Measurements from ENCODE around the gene XRCC6.

Gene XRCC6

DNA sequence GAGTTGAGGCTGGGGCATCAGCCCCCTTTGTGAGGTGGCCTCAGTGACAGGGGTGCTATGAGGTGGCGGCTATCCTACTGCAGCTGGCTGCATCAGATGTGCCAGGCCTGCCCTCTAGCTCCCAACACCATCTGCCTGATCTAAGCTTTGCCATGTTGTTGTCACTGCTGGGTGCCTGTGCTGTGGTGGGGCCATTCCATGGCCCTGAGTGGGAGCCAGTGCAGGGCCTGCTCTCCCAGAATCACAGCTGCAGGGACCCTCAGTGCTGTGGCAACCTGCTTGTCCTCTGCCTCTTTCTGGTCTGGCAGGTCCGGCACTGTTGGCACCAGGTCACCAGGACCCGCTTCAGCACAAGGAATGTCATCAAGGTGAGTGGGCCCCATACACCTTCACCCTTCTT, 69.4 kb downstream of the XRCC6 start:
- Histone ChIP-seq H3K4me3 (ENCODE audit: low read depth, low read length) (no peak overlapping the region), H2BK5ac (ENCODE audit: low read depth, low read length, poor library complexity) (no peak overlapping the region), H3K23ac (ENCODE audit: low read length) (no peak overlapping the region), H3K27ac (ENCODE audit: low read depth, low read length) (no peak overlapping the region), H3K9ac (ENCODE audit: low read length) (no peak overlapping the region), H2BK120ac (ENCODE audit: insufficient read depth, low read length, poor library complexity) (no peak overlapping the region), H3K9me3 (ENCODE audit: insufficient read depth, low read depth, low read length) (no peaks in the 10 kb centered on the region), H3K79me2 (ENCODE audit: control insufficient read depth, insufficient read depth, low read length, poor library complexity) (peaks cover 12% of the 10 kb centered on the region), H2AFZ (ENCODE audit: insufficient read depth, low read length, poor library complexity) (no peak overlapping the region), H3K4me2 (ENCODE audit: low read length) (no peak overlapping the region), H3K18ac (ENCODE audit: low read length) (no peak overlapping the region), H3K79me1 (ENCODE audit: low read length) (peaks cover 9% of the 10 kb centered on the region), H3K27me3 (ENCODE audit: insufficient read depth, low read length) (no peaks in the 10 kb centered on the region), H2AK5ac (ENCODE audit: low read length) (no peak overlapping the region), H4K91ac (ENCODE audit: low read depth, low read length) (no peak overlapping the region), H3K36me3 (ENCODE audit: control insufficient read depth in 1 of 2, insufficient read depth in 2 of 2, low read length in 2 of 2) (peaks cover 6 to 9% of the 10 kb centered on the region in 2 experiments), H3K4ac (ENCODE audit: low read depth, low read length) (no peak overlapping the region), H3K4me1 (ENCODE audit: control insufficient read depth in 1 of 2, insufficient read depth in 2 of 2, low read length in 2 of 2) (peaks cover 0 to 8% of the 10 kb centered on the region in 2 experiments), H4K8ac (ENCODE audit: low read depth, low read length) (no peak overlapping the region), H4K12ac (ENCODE audit: low read depth, low read length) (no peak overlapping the region), H2BK12ac (ENCODE audit: low read length) (no peak overlapping the region), H3K14ac (ENCODE audit: low read length) (no peak overlapping the region)
- WGBS (ENCODE audit: extremely low coverage, insufficient coverage, insufficient read length), result no CpG with 5 or more reads among the region's 3 CpGs
- no peak for DNase-seq

- no peak overlapping the region for H3K4me3 ChIP-seq (ENCODE audit: low read depth, low read length)
- no peak overlapping the region for H3K9ac ChIP-seq (ENCODE audit: low read length)
- H3K36me3 ChIP-seq (ENCODE audit: control insufficient read depth in 1 of 2, insufficient read depth in 2 of 2, low read length in 2 of 2), result peaks cover 6 to 9% of the 10 kb centered on the region in 2 experiments
- H3K27me3 ChIP-seq (ENCODE audit: insufficient read depth, low read length), result no peaks in the 10 kb centered on the region
- peaks cover 3% of the 10 kb centered on the region in 2 experiments for H3K4me1 ChIP-seq (ENCODE audit: control insufficient read depth in 1 of 2, insufficient read depth in 2 of 2, low read length in 2 of 2)
- no peak overlapping the region for H2BK12ac ChIP-seq (ENCODE audit: low read length)
- no peak for DNase-seq
- H4K8ac ChIP-seq (ENCODE audit: low read depth, low read length), result no peak overlapping the region
- peaks cover 2% of the 10 kb centered on the region for H3K79me1 ChIP-seq (ENCODE audit: low read length)
- no peak overlapping the region for H2BK5ac ChIP-seq (ENCODE audit: low read depth, low read length, poor library complexity)
- no peak overlapping the region for H2BK120ac ChIP-seq (ENCODE audit: insufficient read depth, low read length, poor library complexity)
- WGBS (ENCODE audit: extremely low coverage, insufficient coverage, insufficient read length), result no CpG with 5 or more reads among the region's 2 CpGs
- H3K14ac ChIP-seq (ENCODE audit: low read length), result no peak overlapping the region
- no peaks in the 10 kb centered on the region for H3K79me2 ChIP-seq (ENCODE audit: control insufficient read depth, insufficient read depth, low read length, poor library complexity)
- no peak overlapping the region for H3K4ac ChIP-seq (ENCODE audit: low read depth, low read length)
- no peak overlapping the region for H4K91ac ChIP-seq (ENCODE audit: low read depth, low read length)
- H2AFZ ChIP-seq (ENCODE audit: insufficient read depth, low read length, poor library complexity), result no peak overlapping the region
- H4K12ac ChIP-seq (ENCODE audit: low read depth, low read length), result no peak overlapping the region
- peaks cover 2% of the 10 kb centered on the region for H3K9me3 ChIP-seq (ENCODE audit: insufficient read depth, low read depth, low read length)
- no peak overlapping the region for H3K4me2 ChIP-seq (ENCODE audit: low read length)
- no peak overlapping the region for H2AK5ac ChIP-seq (ENCODE audit: low read length)
- H3K18ac ChIP-seq (ENCODE audit: low read length), result no peak overlapping the region
- no peak overlapping the region for H3K27ac ChIP-seq (ENCODE audit: low read depth, low read length)
- no peak overlapping the region for H3K23ac ChIP-seq (ENCODE audit: low read length)
Observed at GRCh38 chr22:41695211-41695610, 74.1 kb downstream of the XRCC6 start.

DNA sequence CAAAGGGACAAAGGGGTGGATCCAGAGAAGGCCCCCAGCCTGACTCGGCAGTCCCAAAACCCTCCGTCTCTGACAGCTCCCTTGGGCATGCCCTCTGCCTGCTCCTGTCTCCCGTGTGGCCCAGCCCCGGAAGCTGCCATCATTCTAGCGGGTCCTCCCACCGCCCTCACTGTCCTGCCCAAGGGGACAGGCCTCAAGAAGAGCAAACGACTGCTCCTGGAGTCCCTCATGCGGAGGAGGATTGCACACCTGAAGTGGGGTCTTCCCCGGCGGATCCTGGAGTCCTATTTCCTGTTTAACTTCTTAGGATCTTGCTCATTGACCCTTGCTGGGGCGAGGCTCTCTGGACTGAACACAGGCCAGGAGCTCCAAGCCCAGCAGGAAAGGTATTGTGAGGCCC, 75.6 kb downstream of the XRCC6 start:
- Histone ChIP-seq H3K23ac (ENCODE audit: low read length) (no peak overlapping the region), H3K4ac (ENCODE audit: low read depth, low read length) (no peak overlapping the region), H3K4me3 (ENCODE audit: low read depth, low read length) (no peak overlapping the region), H2BK12ac (ENCODE audit: low read length) (no peak overlapping the region), H2AFZ (ENCODE audit: insufficient read depth, low read length, poor library complexity) (no peak overlapping the region), H3K4me2 (ENCODE audit: low read length) (no peak overlapping the region), H2AK5ac (ENCODE audit: low read length) (peak overlapping the region; percentile 5), H3K27me3 (ENCODE audit: insufficient read depth, low read length) (no peaks in the 10 kb centered on the region), H4K12ac (ENCODE audit: low read depth, low read length) (no peak overlapping the region), H3K14ac (ENCODE audit: low read length) (no peak overlapping the region), H3K27ac (ENCODE audit: low read depth, low read length) (no peak overlapping the region), H2BK120ac (ENCODE audit: insufficient read depth, low read length, poor library complexity) (no peak overlapping the region), H2BK5ac (ENCODE audit: low read depth, low read length, poor library complexity) (no peak overlapping the region), H4K91ac (ENCODE audit: low read depth, low read length) (no peak overlapping the region), H3K4me1 (ENCODE audit: control insufficient read depth in 1 of 2, insufficient read depth in 2 of 2, low read length in 2 of 2) (peaks cover 3% of the 10 kb centered on the region in 2 experiments), H3K36me3 (ENCODE audit: control insufficient read depth in 1 of 2, insufficient read depth in 2 of 2, low read length in 2 of 2) (peaks cover 6 to 9% of the 10 kb centered on the region in 2 experiments), H3K9ac (ENCODE audit: low read length) (no peak overlapping the region), H3K9me3 (ENCODE audit: insufficient read depth, low read depth, low read length) (peaks cover 2% of the 10 kb centered on the region), H3K79me1 (ENCODE audit: low read length) (peaks cover 2% of the 10 kb centered on the region), H4K8ac (ENCODE audit: low read depth, low read length) (peak overlapping the region; percentile 34), H3K18ac (ENCODE audit: low read length) (no peak overlapping the region), H3K79me2 (ENCODE audit: control insufficient read depth, insufficient read depth, low read length, poor library complexity) (no peaks in the 10 kb centered on the region)
- DNase-seq, result no peak
- no CpG with 5 or more reads among the region's 11 CpGs for WGBS (ENCODE audit: extremely low coverage, insufficient coverage, insufficient read length)

DNA sequence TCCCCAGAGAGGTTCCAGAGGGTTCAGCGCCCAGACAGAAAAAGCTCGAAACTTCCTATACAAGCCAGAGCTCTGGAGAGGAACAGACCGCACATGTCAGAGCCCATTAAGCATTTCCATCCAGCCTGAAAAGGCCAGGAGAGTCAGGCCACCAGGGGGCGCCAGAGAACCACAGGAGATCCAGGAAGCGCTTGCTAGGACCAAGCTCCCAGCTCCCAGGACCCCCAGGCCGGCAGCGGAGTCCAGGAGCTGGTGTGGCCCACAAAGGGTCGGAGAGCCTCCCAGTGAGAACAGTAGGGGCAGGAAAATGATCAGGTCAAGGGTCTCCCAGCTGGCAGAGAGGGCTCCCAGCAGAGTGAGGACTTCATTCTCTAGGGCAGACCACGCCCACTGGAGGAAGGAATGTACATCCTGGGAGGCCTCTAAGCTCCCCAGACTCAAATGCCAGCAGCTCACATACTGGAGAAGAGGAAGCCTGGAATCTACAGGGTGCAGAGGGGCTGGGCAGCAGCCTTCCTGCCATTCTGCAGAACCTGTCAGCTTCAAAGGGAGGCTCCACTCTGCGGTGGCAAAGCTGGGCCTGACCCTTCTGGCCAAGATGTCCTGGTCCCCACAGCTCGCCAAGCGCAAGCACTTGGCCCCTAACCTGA, 76.2 kb downstream of the XRCC6 start:
- Histone ChIP-seq H2BK120ac (ENCODE audit: insufficient read depth, low read length, poor library complexity) (no peak overlapping the region), H4K12ac (ENCODE audit: low read depth, low read length) (no peak overlapping the region), H3K27me3 (ENCODE audit: insufficient read depth, low read length) (no peaks in the 10 kb centered on the region), H3K9ac (ENCODE audit: low read length) (no peak overlapping the region), H3K36me3 (ENCODE audit: control insufficient read depth in 1 of 2, insufficient read depth in 2 of 2, low read length in 2 of 2) (peaks cover 6 to 9% of the 10 kb centered on the region in 2 experiments), H4K91ac (ENCODE audit: low read depth, low read length) (peak overlapping the region; percentile 21), H3K4me1 (ENCODE audit: control insufficient read depth in 1 of 2, insufficient read depth in 2 of 2, low read length in 2 of 2) (peaks cover 3% of the 10 kb centered on the region in 2 experiments), H3K4ac (ENCODE audit: low read depth, low read length) (no peak overlapping the region), H3K9me3 (ENCODE audit: insufficient read depth, low read depth, low read length) (peaks cover 2% of the 10 kb centered on the region), H3K23ac (ENCODE audit: low read length) (no peak overlapping the region), H2AK5ac (ENCODE audit: low read length) (no peak overlapping the region), H2AFZ (ENCODE audit: insufficient read depth, low read length, poor library complexity) (peak overlapping the region; percentile 84), H3K14ac (ENCODE audit: low read length) (peak overlapping the region; percentile 10), H3K27ac (ENCODE audit: low read depth, low read length) (peak overlapping the region; percentile 28), H2BK12ac (ENCODE audit: low read length) (peak overlapping the region; percentile 56), H4K8ac (ENCODE audit: low read depth, low read length) (peak overlapping the region; percentile 69), H3K79me2 (ENCODE audit: control insufficient read depth, insufficient read depth, low read length, poor library complexity) (no peaks in the 10 kb centered on the region), H2BK5ac (ENCODE audit: low read depth, low read length, poor library complexity) (peak overlapping the region; percentile 72), H3K18ac (ENCODE audit: low read length) (peak overlapping the region; percentile 65), H3K4me3 (ENCODE audit: low read depth, low read length) (no peak overlapping the region), H3K79me1 (ENCODE audit: low read length) (peaks cover 2% of the 10 kb centered on the region), H3K4me2 (ENCODE audit: low read length) (peak overlapping the region; percentile 58)
- no CpG with 5 or more reads among the region's 12 CpGs for WGBS (ENCODE audit: extremely low coverage, insufficient coverage, insufficient read length)
- peak; percentile 82 to 95 for DNase-seq
